PC-9 (cell line): ENCODE measurements around the gene TIAM2.

Source experiments
- EZH2 ChIP-seq: fragments of 200-600 bp; sonication (generic); IDR thresholded peaks from 2 replicates; pipeline ENCODE4 v1.8.0; 2017; ENCODE audit warnings: antibody characterized with exemption, low read depth
- TF ChIP-seq, protein P1 (sequence below): fragments of 200-600 bp; sonication (generic); conservative IDR thresholded peaks from 2 replicates; pipeline ENCODE4 v1.6.1; 2017; ENCODE audit warnings: mixed run types, antibody characterized with exemption, mild to moderate bottlenecking, moderate library complexity

DNA sequence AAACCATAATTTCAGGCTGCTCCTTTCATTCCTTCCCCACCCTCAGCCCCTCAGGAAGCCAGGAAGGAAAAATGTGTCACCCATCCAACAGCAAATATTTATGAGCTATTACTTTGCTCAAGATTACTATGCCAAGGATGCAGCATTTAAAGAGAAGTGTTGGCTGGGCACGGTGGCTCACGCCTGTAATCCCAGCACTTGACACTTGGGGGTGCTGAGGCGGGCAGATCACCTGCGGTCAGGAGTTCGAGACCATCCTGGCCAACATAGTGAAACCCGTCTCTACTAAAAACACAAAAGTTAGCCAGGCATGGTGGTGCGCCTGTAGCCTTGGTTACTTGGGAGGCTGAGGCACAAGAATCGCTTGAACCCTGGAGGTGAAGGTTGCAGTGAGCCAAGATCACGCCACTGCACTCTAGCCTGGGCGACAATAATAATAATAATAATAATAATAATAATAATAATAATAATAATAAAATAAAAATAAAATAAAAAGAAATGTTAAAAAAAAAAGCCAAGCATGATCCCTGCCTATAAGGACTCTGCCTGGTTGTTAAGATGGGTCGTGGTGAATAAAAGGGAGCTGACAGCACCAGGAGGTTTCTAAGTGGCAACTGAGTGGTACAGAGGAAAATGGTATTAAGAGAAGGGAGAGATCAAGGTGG, 20.5 kb upstream of the TIAM2 start:
- TF ChIP-seq, protein P1, sequence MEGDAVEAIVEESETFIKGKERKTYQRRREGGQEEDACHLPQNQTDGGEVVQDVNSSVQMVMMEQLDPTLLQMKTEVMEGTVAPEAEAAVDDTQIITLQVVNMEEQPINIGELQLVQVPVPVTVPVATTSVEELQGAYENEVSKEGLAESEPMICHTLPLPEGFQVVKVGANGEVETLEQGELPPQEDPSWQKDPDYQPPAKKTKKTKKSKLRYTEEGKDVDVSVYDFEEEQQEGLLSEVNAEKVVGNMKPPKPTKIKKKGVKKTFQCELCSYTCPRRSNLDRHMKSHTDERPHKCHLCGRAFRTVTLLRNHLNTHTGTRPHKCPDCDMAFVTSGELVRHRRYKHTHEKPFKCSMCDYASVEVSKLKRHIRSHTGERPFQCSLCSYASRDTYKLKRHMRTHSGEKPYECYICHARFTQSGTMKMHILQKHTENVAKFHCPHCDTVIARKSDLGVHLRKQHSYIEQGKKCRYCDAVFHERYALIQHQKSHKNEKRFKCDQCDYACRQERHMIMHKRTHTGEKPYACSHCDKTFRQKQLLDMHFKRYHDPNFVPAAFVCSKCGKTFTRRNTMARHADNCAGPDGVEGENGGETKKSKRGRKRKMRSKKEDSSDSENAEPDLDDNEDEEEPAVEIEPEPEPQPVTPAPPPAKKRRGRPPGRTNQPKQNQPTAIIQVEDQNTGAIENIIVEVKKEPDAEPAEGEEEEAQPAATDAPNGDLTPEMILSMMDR: no peak
- TF ChIP-seq EZH2: no peak
